COR-L47 (cell line): ENCODE results near the gene HOXD3.

ENCODE experiments used
- DNase-seq: peaks from one replicate; lab custom pipeline; 2025; lab: John Stamatoyannopoulos, UW

HOXD3 gene

GRCh38 chr2:176132205-176133171, 24.6 kb upstream of the HOXD3 start:
- no peak for DNase-seq

GRCh38 chr2:176133389-176133788, 23.7 kb upstream of the HOXD3 start:
- no peak for DNase-seq

- DNase-seq = no peak
These were observed 23.1 kb upstream of the HOXD3 start for GRCh38 chr2:176134035-176134434.

- no peak for DNase-seq
These were observed 22.1 kb upstream of the HOXD3 start for GRCh38 chr2:176135035-176135440.

GRCh38 chr2:176136374-176137251, 20.5 kb upstream of the HOXD3 start:
- no peak for DNase-seq

- no peak for DNase-seq
These were observed 19.9 kb upstream of the HOXD3 start for GRCh38 chr2:176137252-176137580.

GRCh38 chr2:176137906-176138305, 19.2 kb upstream of the HOXD3 start:
- no peak for DNase-seq

GRCh38 chr2:176138526-176138922, 18.6 kb upstream of the HOXD3 start:
- no peak for DNase-seq

- DNase-seq = no peak
These were observed 18.0 kb upstream of the HOXD3 start for GRCh38 chr2:176138923-176139660.

GRCh38 chr2:176139661-176140512, 17.2 kb upstream of the HOXD3 start:
- no peak for DNase-seq

- DNase-seq = peak; percentile 76
These were observed 16.4 kb upstream of the HOXD3 start for GRCh38 chr2:176140513-176141317.

- no peak for DNase-seq
These were observed 14.8 kb upstream of the HOXD3 start for GRCh38 chr2:176142281-176142680.

- no peak for DNase-seq
These were observed 11.8 kb upstream of the HOXD3 start for GRCh38 chr2:176145085-176145969.

- no peak for DNase-seq
These were observed 11.0 kb upstream of the HOXD3 start for GRCh38 chr2:176146101-176146500.

- no peak for DNase-seq
These were observed 10.5 kb upstream of the HOXD3 start for GRCh38 chr2:176146645-176147044.

- no peak for DNase-seq
These were observed 9.8 kb upstream of the HOXD3 start for GRCh38 chr2:176147210-176147799.

- DNase-seq = no peak
These were observed 9.2 kb upstream of the HOXD3 start for GRCh38 chr2:176147800-176148496.

GRCh38 chr2:176148751-176149421, 8.2 kb upstream of the HOXD3 start:
- no peak for DNase-seq
